Measurements from ENCODE around the gene DDOST.
"Not testable (repeated sequence)": the region's sequence is repeated elsewhere in the genome, so short reads cannot be mapped to it uniquely, and the experiment has no call there.

Gene DDOST

DNA sequence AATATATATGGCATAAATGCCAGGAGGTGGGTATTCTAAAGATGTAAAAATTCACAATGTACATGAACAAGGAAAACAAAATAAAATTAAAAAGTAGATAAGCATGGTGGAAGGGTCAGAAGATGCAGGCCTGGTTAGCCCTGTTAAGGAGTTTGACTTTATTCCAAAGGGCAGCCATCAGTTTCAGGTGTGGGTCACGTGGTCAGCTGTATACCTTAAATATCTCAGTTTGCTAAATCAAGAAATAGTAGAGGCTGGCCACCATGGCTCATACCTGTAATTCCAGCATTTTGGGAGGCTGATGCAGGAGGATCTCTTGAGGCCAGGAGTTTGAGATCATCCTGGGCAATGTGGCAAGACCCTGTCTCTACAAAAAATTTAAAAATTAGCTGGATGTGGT, 36.5 kb downstream of the DDOST start:
- no peak for DNase-seq (ENCODE audit: low spot score)

DNA sequence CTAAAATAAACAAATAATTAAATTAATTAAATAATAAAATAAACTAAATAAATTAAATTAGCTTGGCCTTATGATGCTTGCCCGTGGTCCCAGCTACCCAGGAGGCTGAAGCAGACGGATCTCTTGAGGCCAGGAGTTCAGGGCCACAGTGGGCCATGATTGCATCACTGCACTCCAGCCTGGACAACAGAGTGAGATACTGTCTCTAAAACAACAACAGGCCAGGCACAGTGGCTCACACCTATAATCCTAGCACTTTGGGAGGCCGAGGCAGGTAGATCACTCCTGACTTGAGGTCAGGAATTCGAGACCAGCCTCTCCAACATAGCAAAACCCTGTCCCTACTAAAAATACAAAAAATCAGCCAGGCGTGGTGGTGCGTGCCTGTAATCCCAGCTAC, 40.2 kb downstream of the DDOST start:
- no peak for DNase-seq (ENCODE audit: low spot score)

DNA sequence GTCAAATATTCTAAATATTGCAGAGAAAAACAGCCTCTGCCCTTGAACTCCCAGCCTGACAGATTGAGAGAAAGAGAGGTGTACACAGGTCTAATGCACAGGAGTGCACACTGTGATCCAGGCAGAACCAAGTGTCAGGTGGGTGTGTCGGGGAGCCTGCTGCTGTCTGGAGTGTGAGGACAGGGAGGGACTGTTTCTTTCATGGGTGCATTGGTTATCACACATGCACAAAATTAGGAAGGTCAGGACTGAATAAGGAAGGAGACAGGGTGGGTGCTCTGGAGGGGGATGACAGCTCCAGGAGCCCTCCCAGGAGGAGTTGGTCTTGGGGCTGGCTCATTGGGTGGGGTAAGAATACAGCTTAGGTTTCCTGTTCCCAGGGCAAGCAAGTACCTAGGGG, 41.2 kb downstream of the DDOST start:
- DNase-seq (ENCODE audit: low spot score) = no peak

DNA sequence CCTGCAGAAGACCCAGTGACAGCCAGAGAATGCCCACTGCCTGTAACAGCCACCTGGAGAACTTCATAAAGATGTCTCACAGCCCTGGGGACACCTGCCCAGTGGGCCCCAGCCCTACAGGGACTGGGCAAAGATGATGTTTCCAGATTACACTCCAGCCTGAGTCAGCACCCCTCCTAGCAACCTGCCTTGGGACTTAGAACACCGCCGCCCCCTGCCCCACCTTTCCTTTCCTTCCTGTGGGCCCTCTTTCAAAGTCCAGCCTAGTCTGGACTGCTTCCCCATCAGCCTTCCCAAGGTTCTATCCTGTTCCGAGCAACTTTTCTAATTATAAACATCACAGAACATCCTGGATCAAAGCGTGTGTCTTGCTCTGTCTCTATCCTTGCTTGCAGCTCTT, 42.6 kb downstream of the DDOST start:
- DNase-seq (ENCODE audit: low spot score) = no peak

DNA sequence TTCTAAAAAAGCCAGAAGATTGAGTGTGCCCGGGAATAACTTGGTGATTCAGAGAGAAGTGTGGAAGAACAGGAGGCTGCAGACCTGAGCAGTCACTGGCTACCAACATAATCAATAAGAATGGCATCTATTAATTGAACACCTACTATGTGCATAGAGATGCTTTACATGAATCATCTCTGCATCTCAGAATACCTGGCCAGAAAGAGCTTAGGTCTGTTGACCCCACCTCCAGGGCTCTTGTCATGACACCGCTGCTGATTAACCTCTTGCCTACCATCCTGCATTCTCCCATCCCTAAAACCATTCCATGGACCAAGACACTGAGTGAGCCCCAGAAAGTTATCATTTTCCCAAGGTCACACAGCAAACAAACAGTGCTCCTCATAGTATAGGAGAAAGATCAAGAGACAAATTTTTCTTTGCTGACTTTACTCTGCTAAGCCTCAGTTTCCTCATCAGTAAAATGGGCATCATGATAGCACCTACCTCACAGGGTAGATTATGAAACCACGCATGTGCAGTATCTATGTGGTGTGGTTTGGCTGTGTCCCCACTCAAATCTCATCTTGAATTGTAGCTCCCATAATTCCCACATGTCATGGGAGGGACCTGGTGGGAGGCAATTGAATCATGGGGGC, 44.2 kb downstream of the DDOST start:
- no peak for DNase-seq (ENCODE audit: low spot score)

DNA sequence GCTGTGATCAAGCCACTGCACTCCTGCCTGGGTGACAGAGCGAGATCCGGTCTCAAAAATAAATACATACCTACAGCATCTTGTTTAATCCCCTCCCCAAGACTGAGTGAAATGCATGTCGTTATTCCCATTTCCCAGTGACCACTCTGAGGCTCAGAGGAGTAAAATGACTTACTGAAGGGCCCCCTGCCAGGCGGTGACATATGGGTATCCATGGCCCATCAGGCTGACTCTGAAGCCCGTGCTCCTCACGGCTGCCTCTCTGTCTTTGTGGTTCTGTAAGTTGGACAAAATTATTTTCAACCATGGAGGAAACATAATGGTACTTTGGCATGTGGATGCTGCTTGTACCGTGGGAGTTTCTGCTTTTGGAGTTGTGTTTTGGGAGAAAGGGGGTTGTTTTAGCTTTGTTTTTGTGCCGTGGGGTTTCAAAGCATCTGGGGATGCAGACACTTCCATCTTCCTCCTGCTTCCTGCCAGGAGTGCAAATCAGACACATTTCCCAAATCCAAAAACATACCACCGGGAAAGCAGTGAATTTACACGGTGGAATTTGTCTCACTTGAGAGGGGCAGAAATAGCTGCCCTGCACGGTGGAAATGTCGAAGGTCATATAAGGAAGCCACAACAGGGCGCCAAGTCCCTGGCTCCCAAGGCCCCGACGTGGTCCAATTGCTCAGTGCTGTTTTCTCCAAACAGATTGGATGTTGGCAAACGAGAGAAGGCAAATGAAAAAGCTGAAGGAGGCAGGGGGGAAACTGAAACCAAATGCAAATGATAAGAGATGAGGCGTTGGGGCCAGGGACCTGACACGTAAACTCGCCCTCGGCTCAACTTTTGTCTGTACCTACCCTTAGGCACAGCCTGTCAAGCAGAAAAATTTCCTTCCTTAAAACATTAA, 45.0 kb downstream of the DDOST start:
- DNase-seq (ENCODE audit: low spot score) = no peak

DNA sequence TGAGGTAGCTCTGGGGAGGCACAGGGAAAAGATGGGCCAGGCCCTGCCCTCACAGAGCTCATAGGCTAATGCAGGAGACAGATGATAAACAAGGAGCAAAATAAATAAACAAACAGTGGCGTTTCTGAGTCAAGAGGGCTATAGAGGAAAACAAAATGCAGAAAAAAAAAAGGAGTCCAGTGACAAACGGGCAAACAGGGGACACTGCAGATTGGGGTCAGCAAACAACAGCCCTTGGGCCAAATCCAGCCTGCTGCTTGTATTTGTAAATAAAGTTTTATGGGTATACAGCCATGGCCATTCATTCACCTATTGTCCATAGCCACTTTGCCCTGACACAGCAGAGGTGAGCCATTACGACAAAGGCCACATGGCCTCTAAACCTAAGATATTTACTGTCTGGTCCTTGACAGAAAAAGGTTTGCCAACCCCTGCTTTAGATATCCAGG, 47.0 kb downstream of the DDOST start:
- DNase-seq (ENCODE audit: low spot score) = no peak

DNA sequence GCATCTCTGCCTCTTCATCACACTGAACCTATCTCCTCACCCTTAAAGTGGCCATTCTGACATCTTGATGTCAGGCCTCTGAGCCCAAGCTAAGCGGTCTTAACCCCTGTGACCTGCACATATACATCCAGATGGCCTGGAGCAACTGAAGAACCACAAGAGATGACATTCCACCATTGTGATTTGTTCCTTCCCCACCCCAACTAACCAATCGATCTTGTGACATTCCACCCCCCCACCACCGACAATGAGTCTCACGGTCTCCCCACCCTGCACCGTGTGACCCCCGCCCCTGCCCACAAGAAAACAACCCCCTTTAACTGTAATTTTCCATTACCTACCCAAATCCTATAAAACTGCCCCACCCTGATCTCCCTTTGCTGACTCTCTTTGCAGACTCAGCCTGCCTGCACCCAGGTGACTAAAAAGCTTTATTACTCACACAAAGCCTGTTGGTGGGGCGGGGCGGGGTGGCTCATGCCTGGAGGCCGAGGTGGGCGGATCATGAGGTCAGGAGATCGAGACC, 48.9 kb downstream of the DDOST start:
- no peak for DNase-seq (ENCODE audit: low spot score)

DNA sequence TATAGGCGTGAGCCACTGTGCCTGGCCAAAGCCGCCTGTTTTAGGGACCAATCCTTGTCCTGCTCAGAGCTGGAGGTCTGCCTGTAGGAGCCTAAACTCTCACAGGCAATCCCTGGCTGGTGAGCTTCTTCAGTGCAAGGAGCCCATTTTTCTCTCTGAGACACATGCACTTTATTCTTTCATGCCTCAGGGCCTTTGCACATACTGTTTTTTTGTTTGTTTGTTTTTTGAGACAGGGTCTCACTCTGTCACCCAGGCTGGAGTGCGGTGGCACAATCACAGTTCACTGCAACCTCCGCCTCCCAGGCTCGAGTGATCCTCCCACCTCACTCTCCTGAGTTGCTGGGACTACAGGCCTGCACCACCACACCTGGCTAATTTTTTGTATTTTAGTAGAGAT, 49.5 kb downstream of the DDOST start:
- DNase-seq (ENCODE audit: low spot score) = no peak

DNA sequence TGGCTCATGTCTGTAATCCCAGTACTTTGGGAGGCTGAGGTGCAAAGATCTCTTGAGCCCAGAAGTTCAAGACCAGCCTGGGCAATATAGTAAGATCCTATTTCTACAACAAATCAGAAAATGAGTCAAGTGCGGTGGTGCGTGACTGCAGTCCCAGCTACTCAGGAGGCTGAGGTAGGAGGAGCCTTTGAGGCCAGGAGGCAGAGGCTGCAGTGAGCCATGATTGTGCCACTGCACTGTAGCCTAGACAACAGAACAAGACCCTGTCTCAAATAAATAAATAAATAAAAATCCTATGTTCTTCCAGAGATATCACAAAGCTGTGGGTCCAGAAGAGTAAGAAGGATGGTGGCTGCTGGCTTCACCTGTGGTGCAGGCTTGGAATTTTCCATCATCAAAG, 50.2 kb downstream of the DDOST start:
- no peak for DNase-seq (ENCODE audit: low spot score)

DNA sequence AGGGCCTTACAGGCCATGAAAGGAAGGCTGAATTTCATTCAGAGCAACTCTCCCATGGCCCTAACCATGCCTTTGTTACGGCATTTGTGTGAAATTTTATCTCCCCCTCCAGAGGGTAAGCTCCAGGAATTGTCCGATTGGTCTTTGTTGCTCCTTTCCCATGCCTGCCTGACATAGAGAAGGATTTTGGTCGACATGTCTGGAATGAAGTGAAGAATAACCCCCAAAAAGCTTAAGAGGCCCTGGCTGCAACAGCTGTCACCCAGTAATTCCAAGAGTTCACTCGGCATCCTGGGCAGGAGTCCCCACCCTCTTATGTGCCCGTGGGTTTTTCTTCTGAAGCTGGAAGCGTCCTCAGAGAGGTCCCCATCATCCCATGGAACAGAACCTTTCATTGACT, 51.6 kb downstream of the DDOST start:
- no peak for DNase-seq (ENCODE audit: low spot score)

DNA sequence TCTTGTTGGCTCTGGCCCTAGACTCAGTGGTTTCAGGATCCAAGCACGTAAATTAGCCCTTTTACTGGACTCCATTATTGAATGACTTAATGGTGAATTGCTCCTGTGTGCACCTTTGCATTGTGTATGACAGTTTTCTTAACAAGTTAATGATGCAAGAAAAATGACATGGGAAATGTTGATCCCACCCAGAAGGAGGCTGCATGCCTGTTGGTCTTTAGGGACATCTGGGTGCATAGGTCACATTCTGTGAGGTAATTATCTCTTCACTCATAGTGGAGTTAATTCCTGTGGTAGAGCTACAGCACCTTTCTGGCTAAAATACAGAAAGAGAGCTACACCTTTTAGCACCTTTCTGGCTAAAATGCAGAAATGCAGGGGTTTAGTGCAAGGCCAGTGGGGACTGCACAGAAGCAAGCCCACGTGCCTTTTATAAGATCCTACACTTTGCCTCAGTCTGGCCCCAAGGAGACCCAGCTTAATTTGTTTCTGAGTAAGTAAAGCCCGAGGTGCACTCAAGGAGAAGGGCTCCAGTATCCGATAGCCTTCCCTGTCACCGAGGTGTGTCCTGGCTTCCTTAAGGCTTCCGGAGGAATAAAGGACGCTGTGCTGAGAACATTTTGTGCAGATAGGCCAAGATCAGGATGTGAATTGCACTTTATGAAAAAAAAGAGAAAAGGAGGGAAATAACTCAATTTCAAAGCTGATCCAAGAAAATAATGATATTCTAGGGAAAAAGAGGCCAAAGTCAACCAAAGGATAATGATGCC, 54.2 kb downstream of the DDOST start:
- not testable (repeated sequence) for DNase-seq (ENCODE audit: low spot score)

DNA sequence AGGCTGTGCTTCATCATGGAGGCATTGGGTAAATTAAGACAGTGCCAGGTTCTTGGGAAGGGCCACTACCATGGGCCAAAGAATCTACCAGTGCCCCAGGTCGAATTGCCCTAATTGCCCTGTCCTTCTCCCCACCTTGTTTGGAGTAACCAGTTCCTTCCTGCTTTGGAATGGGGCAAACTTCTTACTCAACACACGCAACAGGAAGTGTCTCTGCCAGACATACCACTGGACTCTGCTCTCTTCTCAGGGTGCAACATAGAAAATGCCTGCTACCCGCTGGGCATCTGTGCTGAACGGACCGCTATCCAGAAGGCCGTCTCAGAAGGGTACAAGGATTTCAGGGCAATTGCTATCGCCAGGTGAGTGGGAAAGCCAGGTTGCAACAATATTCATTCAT, 56.5 kb downstream of the DDOST start:
- DNase-seq (ENCODE audit: low spot score) = no peak

DNA sequence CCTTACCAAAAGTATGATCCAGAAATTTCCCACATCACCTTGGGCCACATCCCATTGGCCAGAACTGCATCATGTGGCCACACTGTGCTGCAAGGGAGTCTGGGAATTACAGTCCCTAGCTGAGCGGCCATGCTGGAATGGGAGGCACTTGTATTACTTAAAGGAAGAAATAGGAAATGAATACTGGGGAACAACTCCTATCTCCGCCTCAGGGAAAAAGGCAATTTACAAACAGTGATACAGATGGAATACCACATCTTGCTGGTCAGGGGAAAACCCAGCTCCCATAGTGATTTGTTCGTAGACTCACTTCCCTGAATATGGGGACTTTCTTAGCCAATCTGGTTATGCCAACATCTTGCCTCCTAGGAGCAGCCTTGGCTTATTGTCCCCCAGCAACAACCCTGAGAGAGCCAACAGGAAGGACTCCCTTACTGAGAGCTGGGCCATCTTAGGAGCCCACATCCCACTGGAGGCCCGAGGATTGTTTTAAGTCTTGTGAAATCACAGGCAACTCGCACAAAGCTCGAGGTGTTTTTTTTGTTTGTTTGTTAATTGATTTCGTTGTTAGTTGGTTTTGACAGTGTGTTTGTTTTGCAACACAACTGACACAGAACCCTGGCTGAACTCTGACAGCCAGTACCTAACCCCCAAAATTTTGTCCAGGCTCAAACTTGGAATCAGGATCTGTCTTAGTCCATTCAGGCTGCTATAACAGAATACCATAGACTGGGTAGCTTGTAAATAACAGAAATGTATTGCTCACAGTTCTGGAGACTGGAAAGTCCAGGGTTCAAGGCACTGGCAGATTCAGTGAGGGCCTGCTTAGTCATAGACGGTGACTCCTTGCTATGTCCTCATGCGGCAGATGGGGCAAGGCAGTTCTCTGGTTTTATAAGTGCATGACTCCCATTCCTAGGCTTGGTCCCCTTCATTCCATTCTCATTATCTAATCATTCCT, 57.4 kb downstream of the DDOST start:
- DNase-seq (ENCODE audit: low spot score) = no peak

DNA sequence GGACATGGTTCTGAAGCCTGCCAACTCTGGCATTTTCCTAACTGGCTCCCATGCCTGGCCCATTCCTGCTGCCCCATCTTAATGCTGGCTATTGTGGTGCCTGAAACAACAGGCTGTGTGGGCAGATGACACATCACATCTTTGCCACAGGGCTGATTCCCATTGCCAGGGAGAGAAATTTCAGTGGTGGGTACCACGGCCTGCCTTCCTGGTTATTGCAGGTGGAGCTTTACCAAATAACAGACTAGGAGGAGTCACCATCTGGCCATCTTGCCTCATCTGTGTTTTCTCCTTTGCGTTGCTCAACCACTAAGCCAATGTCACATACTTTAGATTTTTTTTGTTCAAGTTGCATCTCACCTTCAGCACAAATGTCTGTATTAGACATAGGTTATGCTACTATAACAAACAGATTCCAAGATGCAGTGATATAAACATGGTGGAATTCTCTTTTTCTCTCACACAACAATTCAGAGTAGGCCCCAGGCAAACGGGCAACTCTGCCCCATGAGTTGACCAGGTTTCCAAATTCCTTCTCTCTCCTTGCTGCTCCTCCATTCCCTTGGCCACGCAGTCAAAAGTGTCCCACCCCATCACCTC, 58.2 kb downstream of the DDOST start:
- no peak for DNase-seq (ENCODE audit: low spot score)

Measured in CD4-positive, alpha-beta T cell treated with Interleukin-2 at 100 ng/mL for 4 hours (primary cell).